LNCaP clone FGC (cell line): Measurements from ENCODE around the gene ARHGAP4.

Experiments
- DNase-seq: peaks from one replicate; pipeline ENCODE4 v3.0.0-alpha.2; 2011; ENCODE audit warnings: low read depth
- H3K4me3 ChIP-seq: 2 replicates; pipeline ENCODE4 v1.5.1; 2011; ENCODE audit warnings: mild to moderate bottlenecking, low read depth, low read length, control low read depth
- CTCF ChIP-seq: IDR thresholded peaks from 2 replicates; pipeline ENCODE4 v1.5.1; 2012; ENCODE audit warnings: mild to moderate bottlenecking; ENCODE audit not compliant: control insufficient read depth, insufficient read depth; ENCODE audit errors: extremely low read depth

Gene ARHGAP4

GRCh38 chrX:153934762-153935325 lies 8.8 kb upstream of the ARHGAP4 start, which contains the start of gene NAA10:
Gene NAA10 (minus strand): TSS chrX:153935037. CDS start chrX:153934904, 133 bp downstream.
- TF ChIP-seq CTCF: no peak
- DNase-seq: no peak
- H3K4me3 ChIP-seq: peak within 1 kb of the TSS; percentile 70

- no peak for DNase-seq
- no peak for TF ChIP-seq CTCF
- H3K4me3 ChIP-seq: peak overlapping the region; percentile 70
These were observed 8.2 kb upstream of the ARHGAP4 start for GRCh38 chrX:153934148-153934761.

DNA sequence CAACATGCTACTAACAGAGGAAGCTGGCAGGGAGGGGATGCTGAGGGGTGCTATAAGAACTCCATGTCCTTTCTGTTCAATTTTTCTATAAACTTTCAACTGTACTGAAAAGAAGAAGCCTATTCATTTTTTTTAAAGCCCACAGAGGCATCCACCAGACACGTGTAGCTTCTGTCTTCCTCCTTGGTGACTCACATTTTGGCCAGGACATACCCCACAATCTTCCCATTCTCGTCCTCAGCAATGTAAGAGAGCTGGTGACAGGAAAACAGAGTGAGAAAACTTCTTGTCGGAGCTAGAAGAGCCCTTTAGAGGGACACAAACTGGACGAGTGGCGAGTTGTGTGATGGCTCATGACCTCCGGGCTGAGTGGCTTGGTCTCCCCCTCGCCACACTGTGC lies 7.7 kb upstream of the ARHGAP4 start:
- no peak for TF ChIP-seq CTCF
- no peak for DNase-seq

GRCh38 chrX:153932220-153932915 lies 6.3 kb upstream of the ARHGAP4 start:
- H3K4me3 ChIP-seq: no peak overlapping the region
- DNase-seq: no peak
- no peak for TF ChIP-seq CTCF

More for the DNA sequence above, 7.7 kb upstream of the ARHGAP4 start:
- peak overlapping the region; percentile 70 for H3K4me3 ChIP-seq

- no peak for TF ChIP-seq CTCF
- DNase-seq: no peak
- no peak overlapping the region for H3K4me3 ChIP-seq
These were observed 5.7 kb upstream of the ARHGAP4 start for GRCh38 chrX:153931748-153932147.

DNA sequence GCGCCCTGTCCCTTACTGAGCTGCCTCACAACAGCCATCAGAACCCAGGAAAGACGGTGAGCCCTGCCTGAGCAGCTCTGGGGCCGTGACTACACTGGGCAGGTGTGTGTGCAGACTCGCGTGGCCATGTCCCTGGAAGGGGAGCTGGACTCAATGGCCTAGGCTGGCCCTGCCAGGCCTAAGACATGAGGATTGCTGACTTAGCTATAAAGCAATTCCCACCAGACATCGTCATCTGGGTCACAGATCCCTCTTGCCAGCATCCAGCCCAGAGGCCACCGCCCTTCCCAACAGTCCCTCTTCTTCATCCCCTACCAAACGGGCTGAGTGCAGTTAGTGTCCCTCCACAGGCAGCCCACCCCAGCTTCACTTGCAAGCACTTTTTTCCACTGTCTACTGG lies 5.1 kb upstream of the ARHGAP4 start:
- no peak overlapping the region for H3K4me3 ChIP-seq
- no peak for TF ChIP-seq CTCF
- DNase-seq: no peak
